SU-DHL-6 (cell line): ENCODE results near the gene PSMA3.

Experiments
- H2AFZ ChIP-seq: fragments of 200-600 bp; sonication (generic); 2 replicates; pipeline ENCODE4 v1.6.1; 2014; ENCODE audit warnings: low read depth, mild to moderate bottlenecking, moderate library complexity, mixed read lengths, antibody characterized with exemption, low read length; ENCODE audit not compliant: severe bottlenecking
- H3F3A ChIP-seq: fragments of 200-600 bp; shearing (Covaris generic); 2 replicates; pipeline ENCODE4 v1.6.0; 2016; ENCODE audit warnings: antibody characterized with exemption, mild to moderate bottlenecking; ENCODE audit not compliant: insufficient read depth
- H3K27ac ChIP-seq: fragments of 200-600 bp; sonication (generic); 2 replicates; pipeline ENCODE4 v1.5.1; 2016; ENCODE audit warnings: low read depth, mild to moderate bottlenecking, low read length, moderate library complexity, mixed read lengths
- H3K27me3 ChIP-seq: fragments of 200-600 bp; sonication (generic), shearing (Covaris generic); 2 replicates; pipeline ENCODE4 v1.6.0; 2014; ENCODE audit warnings: mild to moderate bottlenecking, low read length
- H3K36me3 ChIP-seq: fragments of 200-600 bp; sonication (generic); 2 replicates; pipeline ENCODE4 v1.6.1; 2014; ENCODE audit warnings: mild to moderate bottlenecking, low read length, mixed read lengths
- H3K4me2 ChIP-seq: fragments of 300-600, 200-600 bp; shearing (Covaris generic), sonication (generic); 2 replicates; pipeline ENCODE4 v1.6.0; 2014; ENCODE audit warnings: low read length, low read depth, mild to moderate bottlenecking; ENCODE audit not compliant: poor library complexity, severe bottlenecking
- H3K4me3 ChIP-seq: fragments of 200-600 bp; sonication (generic); 2 replicates; pipeline ENCODE4 v1.5.1; 2014; ENCODE audit warnings: antibody characterized with exemption, low read length, mild to moderate bottlenecking, mixed read lengths; ENCODE audit not compliant: insufficient read depth, poor library complexity, severe bottlenecking
- H3K79me2 ChIP-seq: fragments of 200-600 bp; sonication (generic); 2 replicates; pipeline ENCODE4 v1.6.1; 2014; ENCODE audit warnings: mild to moderate bottlenecking, low read length, moderate library complexity; ENCODE audit not compliant: insufficient read depth
- H3K9ac ChIP-seq: fragments of 200-600 bp; sonication (generic); 2 replicates; pipeline ENCODE4 v1.7.0; 2014; ENCODE audit warnings: mild to moderate bottlenecking, low read length
- H3K9me2 ChIP-seq: fragments of 200-600 bp; sonication (generic); replicated peaks from 2 replicates; pipeline ENCODE4 v1.6.1; 2014; ENCODE audit warnings: low read length; ENCODE audit not compliant: insufficient read depth
- H3K9me3 ChIP-seq: fragments of 200-600 bp; sonication (generic); 2 replicates; pipeline ENCODE4 v1.6.1; 2014; ENCODE audit warnings: low read length, mixed read lengths; ENCODE audit not compliant: insufficient read depth
- H4K20me1 ChIP-seq: fragments of 200-600 bp; sonication (generic); 2 replicates; pipeline ENCODE4 v1.6.1; 2014; ENCODE audit warnings: low read depth, mild to moderate bottlenecking, antibody characterized with exemption, low read length, moderate library complexity, mixed read lengths
- CTCF ChIP-seq: fragments of 200-600 bp; sonication (generic); IDR thresholded peaks from one replicate; pipeline ENCODE4 v1.5.1; 2017; ENCODE audit warnings: antibody characterized with exemption, mild to moderate bottlenecking, low read length, moderate library complexity; ENCODE audit not compliant: insufficient read depth, poor library complexity, severe bottlenecking
- EZH2phosphoT487 ChIP-seq: fragments of 200-600 bp; sonication (generic), shearing (Covaris generic); conservative IDR thresholded peaks from 2 replicates; pipeline ENCODE4 v1.6.1; 2018; ENCODE audit warnings: mild to moderate bottlenecking, antibody characterized with exemption, low read length, moderate library complexity, mixed read lengths

The PSMA3 gene

GRCh38 chr14:58272588-58273372 is 28.1 kb downstream of the PSMA3 start:
- H3F3A ChIP-seq, result peaks cover 60% of the 10 kb centered on the region
- TF ChIP-seq CTCF (no peak), EZH2phosphoT487 (no peak)
- peaks cover 36% of the 10 kb centered on the region for H3K79me2 ChIP-seq
- peaks cover 9% of the 10 kb centered on the region for H4K20me1 ChIP-seq
- peaks cover 45% of the 10 kb centered on the region for H3K36me3 ChIP-seq
- no peak overlapping the region for H3K4me2 ChIP-seq
- H2AFZ ChIP-seq, result no peak overlapping the region
- H3K4me3 ChIP-seq, result no peak overlapping the region
- no peak overlapping the region for H3K27ac ChIP-seq
- H3K9me2 ChIP-seq, result no peaks in the 10 kb centered on the region
- no peaks in the 10 kb centered on the region for H3K9me3 ChIP-seq
- no peak overlapping the region for H3K9ac ChIP-seq
- no peaks in the 10 kb centered on the region for H3K27me3 ChIP-seq

- TF ChIP-seq CTCF, result no peak
- TF ChIP-seq EZH2phosphoT487, result no peak
- H2AFZ ChIP-seq, result no peak overlapping the region
- H3K79me2 ChIP-seq, result peaks cover 57% of the 10 kb centered on the region
- no peaks in the 10 kb centered on the region for H3K9me2 ChIP-seq
- no peak overlapping the region for H3K9ac ChIP-seq
- no peak overlapping the region for H3K4me2 ChIP-seq
- H3K27ac ChIP-seq, result no peak overlapping the region
- no peaks in the 10 kb centered on the region for H3K9me3 ChIP-seq
- peaks cover 7% of the 10 kb centered on the region; the same call in 1 of the 2 replicates for H4K20me1 ChIP-seq
- H3K4me3 ChIP-seq, result no peak overlapping the region
- peaks cover 50% of the 10 kb centered on the region for H3K36me3 ChIP-seq
- peaks cover 45% of the 10 kb centered on the region for H3F3A ChIP-seq
- H3K27me3 ChIP-seq, result no peaks in the 10 kb centered on the region
These were observed 30.2 kb downstream of the PSMA3 start for GRCh38 chr14:58274881-58275280.

- no peak overlapping the region for H2AFZ ChIP-seq
- H3K27ac ChIP-seq, result no peak overlapping the region
- H3K36me3 ChIP-seq, result peaks cover 48% of the 10 kb centered on the region
- H3K9me2 ChIP-seq, result no peaks in the 10 kb centered on the region
- H3K4me2 ChIP-seq, result no peak overlapping the region
- H3F3A ChIP-seq, result peaks cover 37% of the 10 kb centered on the region
- H3K9me3 ChIP-seq, result no peaks in the 10 kb centered on the region
- H4K20me1 ChIP-seq, result peaks cover 7% of the 10 kb centered on the region; the same call in 1 of the 2 replicates
- no peak for TF ChIP-seq CTCF
- no peak for TF ChIP-seq EZH2phosphoT487
- no peak overlapping the region for H3K9ac ChIP-seq
- H3K79me2 ChIP-seq, result peaks cover 65% of the 10 kb centered on the region
- H3K4me3 ChIP-seq, result no peak overlapping the region
- H3K27me3 ChIP-seq, result no peaks in the 10 kb centered on the region
These were observed 31.0 kb downstream of the PSMA3 start for GRCh38 chr14:58275527-58276190.
